Mucosa of stomach (tissue), 1 donor: Measurements from ENCODE around the gene OXSR1.

Experiments
- H3K27me3 ChIP-seq: one replicate; pipeline ENCODE4 v1.7.0; 2013; ENCODE audit warnings: mild to moderate bottlenecking, low read length; ENCODE audit not compliant: control insufficient read depth, insufficient read depth
- H3K36me3 ChIP-seq: one replicate; pipeline ENCODE4 v1.7.0; 2013; ENCODE audit warnings: low read length; ENCODE audit not compliant: control insufficient read depth, insufficient read depth
- H3K4me1 ChIP-seq: one replicate; pipeline ENCODE4 v1.7.0; 2013; ENCODE audit warnings: mild to moderate bottlenecking, low read length; ENCODE audit not compliant: control insufficient read depth, insufficient read depth
- H3K4me3 ChIP-seq: one replicate; pipeline ENCODE4 v1.7.0; 2013; ENCODE audit warnings: low read length
- H3K9ac ChIP-seq: one replicate; pipeline ENCODE4 v1.7.0; 2013; ENCODE audit warnings: mild to moderate bottlenecking, low read length, moderate library complexity
- H3K9me3 ChIP-seq: one replicate; pipeline ENCODE4 v1.7.0; 2013; ENCODE audit warnings: mild to moderate bottlenecking, low read length, moderate library complexity; ENCODE audit not compliant: control insufficient read depth
- donor health status: Pancreatic carcinoma.

Gene OXSR1

DNA sequence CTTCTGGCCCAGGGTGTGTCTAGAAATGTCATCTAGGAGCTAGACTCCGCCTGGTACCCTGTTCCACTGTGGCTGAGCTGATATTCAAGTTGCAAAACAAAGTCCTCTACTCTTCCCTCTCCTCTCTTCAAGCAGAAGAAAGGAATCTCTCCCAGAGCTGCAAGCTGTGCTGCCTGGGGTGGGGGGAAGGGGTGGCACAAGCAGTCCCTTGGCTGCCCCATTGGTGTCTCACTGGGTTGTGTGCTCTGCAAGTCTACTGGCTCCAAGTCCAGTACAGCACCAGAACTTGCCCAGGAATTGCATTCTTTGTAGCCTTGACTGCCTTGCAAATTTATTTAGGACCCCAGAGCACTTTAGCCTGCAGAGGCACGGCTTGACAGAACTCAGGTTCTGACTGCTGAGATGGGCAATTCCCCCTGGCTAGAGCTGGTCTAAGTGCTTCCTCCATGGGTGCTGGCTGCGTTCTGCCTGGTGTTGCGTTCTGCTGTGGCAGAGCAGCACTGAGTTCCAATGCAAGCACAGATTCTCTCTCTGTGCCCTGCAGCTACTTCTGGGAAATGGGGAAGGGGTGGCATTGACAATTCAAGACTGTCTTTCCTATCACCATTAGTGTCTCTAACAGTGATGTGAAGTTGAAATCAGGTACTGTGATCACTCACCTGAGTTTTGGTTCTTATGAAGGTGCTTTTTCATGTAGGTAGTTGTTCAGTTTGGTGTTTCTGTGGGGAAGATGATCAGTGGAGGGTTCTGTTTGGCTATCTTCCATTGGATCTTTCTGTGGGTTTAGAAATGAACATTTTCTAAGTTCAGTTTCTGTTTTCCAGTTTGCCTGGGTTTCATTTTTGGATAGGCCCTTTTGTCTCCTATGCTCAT, 39.5 kb downstream of the OXSR1 start:
- Histone ChIP-seq H3K27me3 (no peaks in the 10 kb centered on the region), H3K4me1 (no peaks in the 10 kb centered on the region), H3K4me3 (no peak overlapping the region), H3K36me3 (peaks cover 4% of the 10 kb centered on the region), H3K9ac (no peak overlapping the region), H3K9me3 (no peaks in the 10 kb centered on the region)

DNA sequence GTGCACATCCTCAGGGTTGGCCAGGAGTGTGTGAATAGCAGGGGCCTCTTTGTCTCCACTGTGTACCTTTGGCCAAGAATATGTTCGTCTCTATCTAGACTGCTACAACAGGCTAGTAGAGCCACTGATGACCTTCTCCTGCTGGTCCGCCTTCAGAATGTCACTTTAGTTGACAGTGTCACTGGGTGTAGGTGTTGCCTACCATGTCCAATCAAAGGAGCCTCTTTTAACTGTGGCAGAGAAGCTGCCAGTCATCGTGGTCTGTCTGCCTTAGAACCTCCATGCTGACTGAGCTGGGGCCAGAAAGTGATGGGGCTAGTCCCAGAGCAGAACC, 40.1 kb downstream of the OXSR1 start:
- Histone ChIP-seq H3K4me1 (no peaks in the 10 kb centered on the region), H3K4me3 (no peak overlapping the region), H3K9me3 (no peaks in the 10 kb centered on the region), H3K27me3 (no peaks in the 10 kb centered on the region), H3K9ac (no peak overlapping the region), H3K36me3 (no peaks in the 10 kb centered on the region)

DNA sequence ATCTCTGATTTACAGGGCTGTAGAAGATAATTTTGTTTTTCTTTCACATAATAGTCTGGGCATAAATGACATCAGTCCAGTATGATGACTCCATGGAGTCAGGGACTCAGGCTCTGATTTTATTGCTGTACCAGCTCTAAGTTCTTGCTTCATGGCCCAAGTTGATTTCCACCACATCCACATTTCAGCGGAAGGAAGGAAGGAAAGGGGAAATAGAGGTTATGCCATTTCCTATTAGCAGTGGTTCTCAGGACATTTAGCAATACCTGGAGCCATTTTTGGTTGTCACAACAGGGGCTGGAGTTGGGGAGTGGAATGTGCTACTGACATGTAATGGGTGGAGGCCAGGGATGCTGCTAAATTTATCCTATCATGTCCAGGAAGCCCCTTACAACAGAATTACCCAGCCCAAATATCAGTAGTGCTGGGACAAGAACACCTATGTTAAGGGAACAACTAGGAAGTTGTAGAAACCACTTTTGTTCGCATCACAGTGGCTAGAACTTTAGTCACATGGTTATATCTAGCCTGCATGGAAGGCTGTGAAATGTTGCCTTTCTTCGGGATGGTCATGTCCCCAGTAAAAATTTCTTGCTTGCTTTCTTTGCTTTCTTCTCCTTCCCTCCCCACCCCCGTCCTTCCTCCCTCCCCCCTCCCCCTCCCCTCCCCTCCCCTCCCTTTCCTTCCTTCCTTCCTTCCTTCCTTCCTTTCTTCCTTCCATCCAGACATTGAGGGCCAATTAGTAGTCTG, 42.1 kb downstream of the OXSR1 start:
- Histone ChIP-seq H3K27me3 (no peaks in the 10 kb centered on the region), H3K4me3 (no peak overlapping the region), H3K9ac (no peak overlapping the region), H3K9me3 (no peaks in the 10 kb centered on the region), H3K4me1 (no peaks in the 10 kb centered on the region), H3K36me3 (no peaks in the 10 kb centered on the region)

DNA sequence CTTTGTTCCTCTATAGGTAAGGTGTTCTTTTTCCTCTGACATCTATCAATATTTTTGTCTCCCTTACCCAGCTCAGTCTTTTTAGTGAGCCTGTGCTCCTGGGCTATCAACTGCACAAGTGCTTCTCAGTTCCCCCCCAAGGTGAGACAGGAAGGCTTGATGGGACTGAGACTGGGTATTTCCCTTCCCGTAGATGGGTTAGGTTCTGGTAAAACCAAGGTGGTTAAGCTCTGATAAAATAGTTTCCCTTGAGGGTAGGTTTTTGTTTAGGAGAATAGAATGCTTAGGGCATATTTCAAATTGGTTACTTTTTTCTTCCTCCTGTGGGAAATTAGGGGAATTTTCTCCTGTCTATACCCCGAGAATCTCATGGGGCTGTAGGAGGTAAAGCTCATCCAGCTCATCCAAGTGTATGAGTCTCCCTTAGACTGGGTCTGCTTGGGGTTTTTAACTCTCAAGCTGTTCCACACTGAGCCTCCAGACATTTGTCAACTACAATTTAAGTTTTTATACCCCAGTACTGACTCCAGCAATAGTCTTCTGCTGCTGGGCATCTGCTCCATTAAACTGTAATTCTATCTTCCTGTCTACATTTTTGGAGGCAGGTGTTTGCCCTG, 44.9 kb downstream of the OXSR1 start:
- Histone ChIP-seq H3K4me1 (no peaks in the 10 kb centered on the region), H3K9ac (no peak overlapping the region), H3K9me3 (no peaks in the 10 kb centered on the region), H3K4me3 (no peak overlapping the region), H3K36me3 (no peaks in the 10 kb centered on the region), H3K27me3 (no peaks in the 10 kb centered on the region)

DNA sequence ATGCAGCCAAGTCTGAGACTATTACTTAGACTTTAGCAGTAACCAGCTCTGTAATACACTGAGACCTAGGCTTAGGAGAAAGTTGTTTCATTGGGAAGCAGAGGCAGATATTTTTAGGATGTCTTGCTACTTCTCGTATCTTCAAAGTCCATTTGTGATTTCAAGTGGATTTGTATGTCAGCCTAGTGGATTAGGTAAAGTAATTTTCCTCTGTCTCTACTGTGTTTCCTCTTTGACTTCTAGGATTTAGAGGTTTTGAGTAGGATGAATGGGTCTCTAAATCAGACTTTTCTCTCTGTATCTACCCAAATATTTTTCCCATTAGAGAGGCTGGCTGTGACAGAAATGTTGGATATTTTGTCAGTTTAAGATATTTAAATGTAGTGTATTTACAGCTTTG, 46.8 kb downstream of the OXSR1 start:
- Histone ChIP-seq H3K4me3 (no peak overlapping the region), H3K9me3 (no peaks in the 10 kb centered on the region), H3K27me3 (no peaks in the 10 kb centered on the region), H3K36me3 (no peaks in the 10 kb centered on the region), H3K9ac (no peak overlapping the region), H3K4me1 (no peaks in the 10 kb centered on the region)

DNA sequence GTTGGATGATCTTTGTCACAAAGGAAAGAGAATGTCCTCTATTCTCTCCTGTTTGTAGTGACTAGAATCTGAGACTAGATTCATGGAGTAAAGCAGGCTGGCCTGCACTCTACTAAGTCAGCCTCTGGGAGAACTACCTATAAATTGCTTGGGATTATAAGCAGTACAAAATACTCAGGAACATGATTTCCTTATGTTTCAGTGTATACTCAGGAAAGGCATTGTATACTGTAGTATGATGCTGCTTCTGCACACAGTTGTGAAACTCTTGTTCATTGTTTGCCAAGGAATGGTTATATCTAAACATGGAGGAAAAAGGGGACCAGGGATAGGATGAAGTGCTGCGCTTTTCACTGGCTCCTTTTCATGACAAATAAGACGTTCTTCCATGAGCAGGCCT, 49.2 kb downstream of the OXSR1 start:
- H3K4me1 ChIP-seq, result no peaks in the 10 kb centered on the region
- H3K27me3 ChIP-seq, result no peaks in the 10 kb centered on the region
- H3K9me3 ChIP-seq, result no peaks in the 10 kb centered on the region
- H3K36me3 ChIP-seq, result no peaks in the 10 kb centered on the region
- no peak overlapping the region for H3K4me3 ChIP-seq
- no peak overlapping the region for H3K9ac ChIP-seq

DNA sequence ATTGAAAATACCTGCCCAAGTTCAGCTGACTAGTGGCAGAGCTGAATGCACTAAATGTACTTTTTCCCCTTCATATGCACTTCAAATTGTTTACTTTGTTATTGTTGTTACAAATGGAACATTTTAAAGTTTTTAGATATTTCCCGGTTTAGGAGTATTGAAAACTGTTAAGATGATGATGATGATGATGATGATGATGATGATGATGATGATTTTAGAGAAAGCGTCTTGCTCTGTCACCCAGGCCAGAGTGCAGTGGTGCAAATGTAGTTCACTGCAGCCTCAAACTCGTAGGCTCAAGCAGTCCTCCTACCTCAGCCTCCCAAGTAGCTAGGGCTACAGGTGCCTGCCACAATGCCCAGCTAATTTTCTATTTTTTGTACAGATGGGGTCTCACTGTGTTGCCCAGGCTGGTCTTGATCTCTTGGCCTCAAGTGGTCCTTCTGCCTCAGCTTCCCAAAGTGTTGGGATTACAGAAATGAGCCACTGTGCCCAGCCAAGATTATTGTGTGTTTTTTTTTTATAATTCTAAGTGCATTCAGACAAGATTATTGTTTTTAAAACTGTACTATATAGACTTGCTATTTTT, 54.4 kb downstream of the OXSR1 start:
- no peaks in the 10 kb centered on the region for H3K4me1 ChIP-seq
- H3K36me3 ChIP-seq, result no peaks in the 10 kb centered on the region
- no peak overlapping the region for H3K9ac ChIP-seq
- no peak overlapping the region for H3K4me3 ChIP-seq
- H3K9me3 ChIP-seq, result no peaks in the 10 kb centered on the region
- H3K27me3 ChIP-seq, result no peaks in the 10 kb centered on the region

DNA sequence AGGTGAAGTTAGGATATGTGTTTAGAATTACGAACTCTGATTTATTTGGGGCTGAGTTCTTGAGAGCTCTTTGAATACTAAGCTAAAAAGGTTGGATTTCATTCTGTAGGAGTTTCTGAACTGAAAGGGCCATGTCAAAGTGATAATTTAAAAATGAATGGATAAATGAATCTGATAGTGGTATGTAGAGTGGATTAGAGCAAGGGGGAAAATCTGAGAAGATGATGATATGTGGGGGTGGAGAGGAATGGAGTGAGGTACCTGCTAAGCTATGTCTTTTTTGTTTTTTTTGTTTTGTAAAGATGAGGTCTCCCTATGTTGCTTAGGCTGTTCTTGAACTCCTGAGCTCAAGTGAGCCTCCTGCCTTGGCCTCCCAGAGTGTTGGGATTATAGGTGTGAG, 55.7 kb downstream of the OXSR1 start:
- H3K4me3 ChIP-seq, result no peak overlapping the region
- H3K27me3 ChIP-seq, result no peaks in the 10 kb centered on the region
- no peaks in the 10 kb centered on the region for H3K36me3 ChIP-seq
- H3K4me1 ChIP-seq, result no peaks in the 10 kb centered on the region
- H3K9me3 ChIP-seq, result no peaks in the 10 kb centered on the region
- no peak overlapping the region for H3K9ac ChIP-seq

DNA sequence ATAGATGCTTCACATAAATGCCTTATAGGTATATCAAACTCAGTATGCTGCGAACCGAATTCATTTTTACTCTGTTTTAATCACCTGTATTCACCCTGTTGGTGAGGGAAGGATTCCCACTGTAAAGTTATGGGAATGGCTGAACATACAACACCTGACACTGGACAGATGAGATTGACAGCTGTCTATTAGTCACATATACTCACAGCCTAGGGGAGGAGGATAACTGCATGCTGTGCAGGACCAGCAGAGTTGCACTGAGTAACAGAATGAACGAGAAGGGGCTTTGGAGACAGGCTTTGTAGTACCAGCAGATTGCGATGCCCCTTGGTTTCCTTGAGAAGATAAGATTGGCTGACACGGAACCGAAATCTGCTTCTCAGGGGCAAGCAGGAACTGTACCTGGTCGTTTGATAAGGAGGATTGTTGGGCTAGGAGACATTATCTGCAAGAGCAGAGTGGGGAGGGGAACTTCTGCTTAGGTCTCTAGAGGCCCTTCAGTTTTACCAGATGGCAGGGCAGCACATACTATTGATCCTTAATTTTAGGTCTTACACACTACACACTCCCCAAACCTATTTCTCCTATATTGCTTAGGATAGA, 56.8 kb downstream of the OXSR1 start:
- Histone ChIP-seq H3K9ac (no peak overlapping the region), H3K27me3 (no peaks in the 10 kb centered on the region), H3K4me3 (no peak overlapping the region), H3K4me1 (no peaks in the 10 kb centered on the region), H3K36me3 (no peaks in the 10 kb centered on the region), H3K9me3 (no peaks in the 10 kb centered on the region)

DNA sequence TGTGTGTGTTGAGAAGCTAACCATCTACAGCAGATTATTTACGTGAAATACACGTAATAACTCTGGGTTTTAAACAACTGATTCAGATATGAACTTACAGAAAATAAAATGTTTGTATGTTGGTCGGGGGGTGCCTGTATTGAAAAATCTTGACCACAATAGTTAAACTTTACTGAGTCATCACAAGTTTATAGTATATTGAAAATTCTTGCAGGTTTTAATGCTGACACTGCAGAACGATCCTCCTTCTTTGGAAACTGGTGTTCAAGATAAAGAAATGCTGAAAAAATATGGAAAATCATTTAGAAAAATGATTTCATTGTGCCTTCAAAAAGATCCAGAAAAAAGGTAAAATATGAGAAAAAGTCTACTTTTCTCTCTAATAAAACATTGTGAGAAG, 59.0 kb downstream of the OXSR1 start:
- no peak overlapping the region for H3K9ac ChIP-seq
- H3K27me3 ChIP-seq, result no peaks in the 10 kb centered on the region
- H3K36me3 ChIP-seq, result no peaks in the 10 kb centered on the region
- H3K4me3 ChIP-seq, result no peak overlapping the region
- H3K9me3 ChIP-seq, result no peaks in the 10 kb centered on the region
- H3K4me1 ChIP-seq, result no peaks in the 10 kb centered on the region

DNA sequence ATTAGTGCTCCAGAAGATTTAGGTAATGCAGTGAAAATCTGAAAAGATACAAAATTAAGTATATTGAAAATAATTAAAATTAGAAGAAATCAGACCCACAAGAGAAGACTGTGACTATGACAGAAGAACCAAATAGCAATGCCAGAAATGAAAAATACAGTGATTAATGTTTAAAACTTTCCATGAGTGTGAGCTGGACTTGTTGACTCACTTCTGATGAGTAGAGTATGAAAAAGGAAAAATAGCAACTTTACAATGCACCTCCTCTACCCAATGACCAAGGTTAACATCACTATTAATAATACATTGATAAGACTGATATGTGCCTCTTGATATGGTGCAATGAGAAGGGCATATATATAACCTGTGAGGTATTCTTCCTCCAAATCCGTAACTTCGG, 60.9 kb downstream of the OXSR1 start:
- Histone ChIP-seq H3K36me3 (no peaks in the 10 kb centered on the region), H3K4me1 (no peaks in the 10 kb centered on the region), H3K9me3 (no peaks in the 10 kb centered on the region), H3K4me3 (no peak overlapping the region), H3K9ac (no peak overlapping the region), H3K27me3 (no peaks in the 10 kb centered on the region)

DNA sequence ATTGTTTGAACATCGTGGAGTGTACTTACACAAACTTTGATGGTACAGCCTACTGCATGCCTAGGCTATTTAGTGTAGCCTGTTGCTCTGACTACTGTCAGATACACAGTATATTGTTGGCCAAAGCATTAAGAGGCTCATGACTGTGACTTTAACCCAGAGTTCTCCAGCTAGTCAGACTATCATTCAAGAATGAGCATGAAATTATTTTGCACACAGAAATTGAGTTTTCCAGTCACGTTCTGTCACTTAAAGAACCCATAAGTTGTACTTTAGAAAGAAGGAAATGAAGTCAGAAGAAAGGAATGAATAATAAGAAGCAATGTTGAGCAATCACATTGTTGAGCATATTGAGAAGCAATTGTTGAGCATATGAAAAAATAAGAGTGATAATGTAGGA, 62.7 kb downstream of the OXSR1 start:
- Histone ChIP-seq H3K9me3 (no peaks in the 10 kb centered on the region), H3K27me3 (no peaks in the 10 kb centered on the region), H3K9ac (no peak overlapping the region), H3K4me1 (peaks cover 2% of the 10 kb centered on the region), H3K4me3 (no peak overlapping the region), H3K36me3 (no peaks in the 10 kb centered on the region)
